ENCODE results near the gene COLEC12. TPM values are rescaled to one million over a fixed set of nuclear protein-coding genes. Genes with fewer than 3 reads are reported as not detected.

The COLEC12 gene
- total RNA-seq, 1 experiment from 2014 or later, result 0.03 TPM

- no peak overlapping the region for H3K4me3 ChIP-seq (ENCODE audit: low read depth in 2 of 2, low read length in 2 of 2)
- no peaks in the 10 kb centered on the region for H3K9me3 ChIP-seq (ENCODE audit: control insufficient read depth, insufficient read depth, low read depth, low read length)
- no peak overlapping the region for H3K27ac ChIP-seq (ENCODE audit: low read length)
- no peaks in the 10 kb centered on the region for H3K27me3 ChIP-seq (ENCODE audit: control insufficient read depth, insufficient read depth, low read length)
- H3K4me1 ChIP-seq (ENCODE audit: control insufficient read depth, insufficient read depth, low read length), result no peaks in the 10 kb centered on the region
- in situ Hi-C loops (cut with HindIII; ENCODE audit: low pct_unique_long_range_greater_than_20kb, low sequenced_read_pairs), result no loop called here
- peak; percentile 22 for DNase-seq (ENCODE audit: low read depth, low spot score)
- H3K36me3 ChIP-seq (ENCODE audit: control insufficient read depth, insufficient read depth, low read length), result no peaks in the 10 kb centered on the region
- intact Hi-C loops (cut with micrococcal nuclease; ENCODE audit: unreplicated experiment), result no loop called here
- no TSS peak for BruUV-seq (replicated peaks)
- CTCF ChIA-PET, result no interaction called here
- peak; percentile 62 for ATAC-seq
- no peak for TF ChIP-seq TCF7L2 (IDR thresholded peaks at IDR 0.05; ENCODE audit: low read depth, low read length)
- no peak for TF ChIP-seq POLR2AphosphoS5 (IDR thresholded peaks at IDR 0.05; ENCODE audit: low read depth, low read length)
- no peak for TF ChIP-seq REST (IDR thresholded peaks at IDR 0.05; ENCODE audit: insufficient read depth in 1 of 2, low read depth in 2 of 2, low read length in 1 of 2)
- peak; percentile 25; the same call in 1 of the 2 replicates for TF ChIP-seq CTCF (IDR thresholded peaks at IDR 0.05)
- TF ChIP-seq SIN3A (IDR thresholded peaks at IDR 0.05; ENCODE audit: borderline replicate concordance, insufficient read depth, low read depth, low read length), result no peak
- POLR2A ChIA-PET, result no interaction called here
These were observed 24.7 kb upstream of the COLEC12 start for GRCh38 chr18:525036-525797.

GRCh38 chr18:524466-524865 is 24.0 kb upstream of the COLEC12 start:
- Histone ChIP-seq H3K36me3 (ENCODE audit: control insufficient read depth, insufficient read depth, low read length) (no peaks in the 10 kb centered on the region), H3K27me3 (ENCODE audit: control insufficient read depth, insufficient read depth, low read length) (no peaks in the 10 kb centered on the region), H3K4me3 (ENCODE audit: low read depth in 2 of 2, low read length in 2 of 2) (no peak overlapping the region), H3K27ac (ENCODE audit: low read length) (no peak overlapping the region), H3K4me1 (ENCODE audit: control insufficient read depth, insufficient read depth, low read length) (no peaks in the 10 kb centered on the region), H3K9me3 (ENCODE audit: control insufficient read depth, insufficient read depth, low read depth, low read length) (no peaks in the 10 kb centered on the region)
- intact Hi-C loops (cut with micrococcal nuclease; ENCODE audit: unreplicated experiment) (no loop called here), in situ Hi-C loops (cut with HindIII; ENCODE audit: low pct_unique_long_range_greater_than_20kb, low sequenced_read_pairs) (no loop called here)
- ChIA-PET CTCF (no interaction called here), POLR2A (no interaction called here)
- no peak for ATAC-seq
- no TSS peak for BruUV-seq (replicated peaks)
- TF ChIP-seq CTCF (IDR thresholded peaks at IDR 0.05), result no peak
- no peak for TF ChIP-seq REST (IDR thresholded peaks at IDR 0.05; ENCODE audit: insufficient read depth in 1 of 2, low read depth in 2 of 2, low read length in 1 of 2)
- no peak for TF ChIP-seq TCF7L2 (IDR thresholded peaks at IDR 0.05; ENCODE audit: low read depth, low read length)
- no peak for TF ChIP-seq SIN3A (IDR thresholded peaks at IDR 0.05; ENCODE audit: borderline replicate concordance, insufficient read depth, low read depth, low read length)
- TF ChIP-seq POLR2AphosphoS5 (IDR thresholded peaks at IDR 0.05; ENCODE audit: low read depth, low read length), result no peak
- no peak for DNase-seq (ENCODE audit: low read depth, low spot score)

All from Panc1 (cell line).